GM12875 (cell line): Measurements from ENCODE around the gene RNF135.
"Not testable (repeated sequence)": the region's sequence is repeated elsewhere in the genome, so short reads cannot be mapped to it uniquely, and the experiment has no call there.

Experiments used
- H3K4me3 ChIP-seq: one replicate; pipeline ENCODE4 v1.5.1; 2011; ENCODE audit warnings: low read depth, low read length, control low read depth
- TF ChIP-seq, protein P1 (sequence below): IDR thresholded peaks from 2 replicates; pipeline ENCODE4 v1.5.1; 2011; ENCODE audit warnings: low read depth, mild to moderate bottlenecking, control low read depth, inconsistent platforms, low read length, moderate library complexity, borderline replicate concordance; ENCODE audit not compliant: insufficient read depth

RNF135 gene

DNA sequence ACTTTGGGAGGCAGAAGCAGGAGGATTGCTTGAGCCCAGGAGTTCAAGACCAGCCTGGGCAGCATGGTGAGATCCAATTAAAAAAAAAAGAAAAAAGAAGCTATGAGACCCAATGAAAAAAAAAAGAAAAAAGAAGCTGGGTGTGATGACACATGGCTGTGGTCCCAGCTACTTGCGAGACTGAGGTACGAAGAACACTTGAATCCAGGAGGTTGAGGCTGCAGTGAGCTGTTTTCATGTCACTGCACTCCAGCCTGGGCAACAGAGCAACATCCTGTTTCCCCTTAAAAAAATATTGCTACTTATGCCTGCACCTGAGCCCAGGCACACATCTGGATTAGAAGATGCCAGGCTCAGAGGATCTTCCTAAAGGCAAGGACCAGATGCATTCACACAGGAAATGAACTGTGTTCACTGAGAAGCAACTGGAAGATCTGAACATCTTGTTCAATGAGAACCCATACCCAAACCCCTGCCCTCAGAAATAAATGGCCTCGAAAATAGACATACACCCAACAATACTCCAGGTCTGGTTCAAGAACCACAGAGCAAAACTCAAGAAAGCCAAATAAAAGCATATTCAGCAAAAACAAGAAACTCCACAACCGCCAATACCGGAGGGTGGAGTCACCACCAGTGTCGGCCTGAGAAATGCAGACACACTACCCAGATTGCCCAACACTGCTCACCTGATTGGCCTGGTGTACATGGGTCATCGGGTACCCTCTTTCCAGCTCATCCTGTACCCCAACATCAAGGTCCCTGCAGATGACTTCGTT, 4.4 kb downstream of the RNF135 start:
- TF ChIP-seq, protein P1, sequence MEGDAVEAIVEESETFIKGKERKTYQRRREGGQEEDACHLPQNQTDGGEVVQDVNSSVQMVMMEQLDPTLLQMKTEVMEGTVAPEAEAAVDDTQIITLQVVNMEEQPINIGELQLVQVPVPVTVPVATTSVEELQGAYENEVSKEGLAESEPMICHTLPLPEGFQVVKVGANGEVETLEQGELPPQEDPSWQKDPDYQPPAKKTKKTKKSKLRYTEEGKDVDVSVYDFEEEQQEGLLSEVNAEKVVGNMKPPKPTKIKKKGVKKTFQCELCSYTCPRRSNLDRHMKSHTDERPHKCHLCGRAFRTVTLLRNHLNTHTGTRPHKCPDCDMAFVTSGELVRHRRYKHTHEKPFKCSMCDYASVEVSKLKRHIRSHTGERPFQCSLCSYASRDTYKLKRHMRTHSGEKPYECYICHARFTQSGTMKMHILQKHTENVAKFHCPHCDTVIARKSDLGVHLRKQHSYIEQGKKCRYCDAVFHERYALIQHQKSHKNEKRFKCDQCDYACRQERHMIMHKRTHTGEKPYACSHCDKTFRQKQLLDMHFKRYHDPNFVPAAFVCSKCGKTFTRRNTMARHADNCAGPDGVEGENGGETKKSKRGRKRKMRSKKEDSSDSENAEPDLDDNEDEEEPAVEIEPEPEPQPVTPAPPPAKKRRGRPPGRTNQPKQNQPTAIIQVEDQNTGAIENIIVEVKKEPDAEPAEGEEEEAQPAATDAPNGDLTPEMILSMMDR: no peak
- H3K4me3 ChIP-seq: no peak overlapping the region

DNA sequence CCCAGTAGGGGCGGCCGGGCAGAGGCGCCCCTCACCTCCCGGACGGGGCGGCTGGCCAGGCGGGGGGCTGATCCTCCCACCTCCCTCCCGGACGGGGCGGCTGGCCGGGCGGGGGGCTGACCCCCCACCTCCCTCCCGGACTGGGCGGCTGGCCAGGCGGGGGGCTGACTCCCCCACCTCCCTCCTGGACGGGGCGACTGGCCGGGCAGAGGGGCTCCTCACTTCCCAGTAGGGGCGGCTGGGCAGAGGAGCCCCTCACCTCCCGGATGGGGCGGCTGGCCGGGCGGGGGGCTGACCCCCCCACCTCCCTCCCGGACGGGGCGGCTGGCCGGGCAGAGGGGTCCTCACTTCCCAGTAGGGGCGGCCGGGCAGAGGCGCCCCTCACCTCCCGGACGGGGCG, 9.1 kb downstream of the RNF135 start:
- H3K4me3 ChIP-seq: not testable (repeated sequence)

DNA sequence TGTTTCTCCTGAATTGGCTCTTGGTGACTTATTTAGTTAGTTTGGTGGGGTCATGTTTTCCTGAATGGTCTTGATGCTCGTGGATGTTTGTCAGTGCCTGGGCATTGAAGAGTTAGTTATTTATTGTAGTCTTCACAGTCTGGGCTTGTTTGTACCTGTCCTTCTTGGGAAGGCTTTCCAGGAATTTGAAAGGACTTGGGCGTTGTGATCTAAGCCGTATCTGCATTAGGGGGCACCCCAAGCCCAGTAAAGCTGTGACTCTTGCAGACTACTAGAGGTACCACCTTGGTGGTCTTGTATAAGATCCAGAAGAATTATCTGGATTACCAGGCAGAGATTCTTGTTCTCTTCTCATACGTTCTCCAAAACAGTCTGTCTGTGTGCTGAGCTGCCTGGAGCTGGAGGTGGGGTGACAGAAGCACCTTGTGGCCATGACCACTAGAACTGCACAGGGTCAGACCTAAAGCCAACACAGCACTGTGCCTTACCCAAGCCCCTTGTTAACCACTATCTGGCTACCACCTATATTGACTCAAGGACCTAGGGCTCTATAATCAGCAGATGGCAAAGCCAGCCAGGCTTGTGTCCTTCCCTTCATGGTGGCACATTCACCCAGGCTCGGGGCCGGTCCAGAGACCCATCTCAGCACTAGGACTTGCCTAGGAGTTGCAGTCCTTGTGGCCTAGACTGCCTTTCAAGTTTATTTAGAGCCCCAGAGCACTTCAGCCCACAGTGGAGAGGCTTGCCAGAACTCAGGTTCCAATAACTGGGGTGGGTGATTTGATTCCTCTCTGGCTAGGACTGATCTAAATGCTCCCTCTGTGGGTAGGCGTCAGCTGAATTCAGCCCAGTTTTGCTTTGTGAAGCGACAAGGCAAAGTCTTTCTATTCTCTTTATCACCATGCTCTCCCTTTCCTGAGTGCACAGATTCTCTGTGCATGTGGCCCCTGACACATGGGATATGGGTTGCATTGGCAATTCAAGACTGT, 11.0 kb downstream of the RNF135 start:
- no peak overlapping the region for H3K4me3 ChIP-seq
- TF ChIP-seq, protein P1: no peak

DNA sequence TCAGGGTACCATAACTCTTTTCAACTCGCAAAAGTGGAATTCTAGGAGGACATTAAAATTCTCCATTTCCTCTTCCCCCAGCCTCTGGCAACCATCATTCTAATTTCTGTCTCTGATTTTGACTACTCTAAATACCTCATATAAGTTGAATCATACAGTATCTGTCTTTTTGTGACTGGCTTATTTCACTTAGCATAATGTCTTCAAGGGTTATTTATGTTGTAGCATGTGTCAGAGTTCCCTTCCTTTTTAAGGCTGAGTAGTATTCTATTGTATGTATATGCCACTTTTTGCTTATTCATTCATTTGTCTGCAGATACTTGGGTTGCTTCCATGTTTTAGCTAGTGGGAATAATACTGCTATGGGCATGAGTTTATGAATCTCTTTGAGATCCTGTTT, 12.0 kb downstream of the RNF135 start:
- TF ChIP-seq, protein P1: no peak
- no peak overlapping the region for H3K4me3 ChIP-seq

DNA sequence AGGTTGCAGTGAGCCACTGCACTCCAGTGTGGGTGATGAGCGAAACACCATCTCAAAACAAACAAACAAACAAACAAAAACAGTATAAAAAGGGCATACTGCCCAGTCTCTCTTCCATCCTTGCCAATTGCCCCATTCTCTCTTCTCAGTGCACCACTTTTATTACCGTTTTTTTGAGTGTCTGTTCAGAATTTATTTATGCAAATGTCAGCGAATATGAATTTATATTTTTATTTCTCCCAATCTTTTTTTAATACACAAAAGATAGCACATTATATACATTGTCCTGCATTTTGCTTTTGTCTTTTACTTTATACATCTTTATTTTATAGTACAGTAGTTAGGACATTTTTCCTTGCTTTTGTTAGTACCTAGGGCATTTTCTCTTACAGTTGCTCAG, 19.6 kb downstream of the RNF135 start:
- TF ChIP-seq, protein P1: no peak
- no peak overlapping the region for H3K4me3 ChIP-seq

DNA sequence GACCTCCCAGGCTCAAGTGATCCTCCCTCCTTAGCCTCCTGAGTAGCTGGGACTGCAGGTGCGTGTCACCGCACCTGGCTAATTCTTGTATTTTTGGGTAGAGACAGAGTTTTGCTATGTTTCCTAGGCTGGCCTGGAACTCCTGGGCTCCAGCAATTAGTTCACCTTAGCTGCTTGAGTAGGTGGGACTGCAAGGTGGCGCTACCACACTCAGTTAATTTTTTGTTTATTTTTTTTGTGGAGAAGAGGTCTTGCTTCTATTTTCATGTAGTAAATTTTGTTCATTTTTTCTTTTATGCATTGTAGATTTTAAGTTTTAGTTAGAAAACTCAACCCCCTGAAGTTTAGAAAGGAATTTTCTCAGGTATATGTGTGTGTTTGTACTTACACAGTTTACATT, 21.7 kb downstream of the RNF135 start:
- H3K4me3 ChIP-seq: no peak overlapping the region
- TF ChIP-seq, protein P1: no peak

DNA sequence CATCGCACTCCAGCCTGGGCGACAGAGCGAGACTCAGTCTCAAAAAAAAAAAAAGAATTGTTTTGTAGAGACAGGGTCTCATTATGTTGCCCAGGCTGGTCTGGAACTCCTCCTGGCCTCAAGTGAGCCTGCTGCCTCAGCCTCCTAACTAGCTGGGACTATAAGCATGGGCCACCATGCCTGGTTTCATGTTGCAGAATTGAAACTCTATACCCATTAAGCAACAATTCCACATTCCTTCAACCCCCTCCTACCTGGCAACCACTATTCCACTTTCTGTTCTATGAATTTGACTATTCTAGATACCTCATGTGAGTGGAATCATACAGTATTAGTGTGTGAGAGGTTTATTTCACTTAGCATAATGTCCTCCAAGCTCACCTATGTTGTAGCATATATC, 24.5 kb downstream of the RNF135 start:
- H3K4me3 ChIP-seq: no peak overlapping the region
- TF ChIP-seq, protein P1: no peak
